ENCODE measurements around the gene PIGN.

DNA sequence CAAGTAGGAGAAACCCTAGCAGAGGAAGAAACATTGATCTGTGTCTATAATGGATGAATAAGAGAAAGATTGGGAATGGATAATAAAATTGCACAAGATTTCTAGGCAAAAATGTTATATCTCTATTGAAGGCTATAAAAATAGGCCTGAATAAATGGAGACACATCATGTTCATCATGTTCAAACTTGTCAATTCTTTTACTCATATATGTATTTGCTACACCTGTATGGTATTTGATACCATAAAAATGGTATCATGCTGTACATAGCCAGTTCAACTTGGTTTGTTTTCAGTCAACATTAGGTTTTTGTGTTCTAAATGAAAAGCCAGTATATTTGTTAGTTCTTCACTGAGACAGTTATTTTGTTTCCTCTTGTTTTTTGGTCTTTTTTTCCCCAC, 161.9 kb downstream of the PIGN start:
- TF ChIP-seq POLR2AphosphoS5 (IDR thresholded peaks at IDR 0.05) (no peak), CTCF (IDR thresholded peaks at IDR 0.05) (no peak)
